Activated CD4-positive, alpha-beta T cell treated with anti-CD3 and anti-CD28 coated beads, Interleukin-2, Interleukin-4, amounts not matched to agents 100 ng/mL and 50 ng/mL, durations not matched to agents 16 hours and 8 hours (primary cell): ENCODE data around the gene PLA2G2C.

Source experiments
- DNase-seq: peaks from one replicate; pipeline ENCODE4 v3.0.0-alpha.2; 2020; ENCODE audit warnings: low spot score

Gene PLA2G2C

GRCh38 chr1:20183616-20184271 lies 2.6 kb downstream of the PLA2G2C start:
- DNase-seq: no peak

- no peak for DNase-seq
Observed at GRCh38 chr1:20183035-20183434, 3.3 kb downstream of the PLA2G2C start.

- DNase-seq: no peak
Observed at GRCh38 chr1:20182415-20182814, 3.9 kb downstream of the PLA2G2C start.

- DNase-seq: no peak
Observed at GRCh38 chr1:20180844-20181207, 5.5 kb downstream of the PLA2G2C start.

- DNase-seq: no peak
Observed at GRCh38 chr1:20180129-20180843, 6.0 kb downstream of the PLA2G2C start.

- no peak for DNase-seq
Observed at GRCh38 chr1:20179371-20180128, 6.8 kb downstream of the PLA2G2C start.

- no peak for DNase-seq
Observed at GRCh38 chr1:20178634-20179370, 7.5 kb downstream of the PLA2G2C start.

- no peak for DNase-seq
Observed at GRCh38 chr1:20174937-20175666, 11.2 kb downstream of the PLA2G2C start.

- DNase-seq: no peak
Observed at GRCh38 chr1:20172033-20172590, 14.2 kb downstream of the PLA2G2C start.

- no peak for DNase-seq
Observed at GRCh38 chr1:20169932-20170331, 16.4 kb downstream of the PLA2G2C start.

GRCh38 chr1:20168564-20169491 lies 17.5 kb downstream of the PLA2G2C start:
- DNase-seq: no peak

- no peak for DNase-seq
Observed at GRCh38 chr1:20167126-20167525, 19.2 kb downstream of the PLA2G2C start.

GRCh38 chr1:20166051-20166450 lies 20.3 kb downstream of the PLA2G2C start:
- DNase-seq: no peak

- peak; percentile 26 for DNase-seq
Observed at GRCh38 chr1:20165522-20165951, 20.8 kb downstream of the PLA2G2C start.

GRCh38 chr1:20164694-20165202 lies 21.6 kb downstream of the PLA2G2C start:
- DNase-seq: no peak

GRCh38 chr1:20160034-20160433 lies 26.3 kb downstream of the PLA2G2C start:
- DNase-seq: no peak

GRCh38 chr1:20158358-20159070 lies 27.8 kb downstream of the PLA2G2C start:
- DNase-seq: no peak

- no peak for DNase-seq
Observed at GRCh38 chr1:20154301-20154831, 32.0 kb downstream of the PLA2G2C start.

- DNase-seq: no peak
Observed at GRCh38 chr1:20153000-20153418, 33.3 kb downstream of the PLA2G2C start.
